Measurements from ENCODE around the gene ME1. TPM values are rescaled to one million over a fixed set of nuclear protein-coding genes. Genes with fewer than 3 reads are reported as not detected.
A peak's percentile ranks its signal among the peaks of the same experiment; 100 is the strongest.

The ME1 gene
- total RNA-seq, 1 experiment from 2014 or later, result 5.3 TPM

- Mint-ChIP-seq H3K27me3 (ENCODE audit: low read depth) (no peaks in the 10 kb centered on the region), H3K4me3 (no peak overlapping the region), H3K9me3 (no peaks in the 10 kb centered on the region), H3K4me1 (no peaks in the 10 kb centered on the region), H3K36me3 (no peaks in the 10 kb centered on the region), H3K27ac (no peak overlapping the region)
- DNase-seq (ENCODE audit: low spot score) (no peak), ATAC-seq (no peak)
- TF ChIP-seq HMGXB4 (CRISPR knock-in tag; IDR thresholded peaks at IDR 0.05) (no peak), PRRX2 (CRISPR knock-in tag; IDR thresholded peaks at IDR 0.05) (no peak), ATF3 (CRISPR knock-in tag; conservative IDR thresholded peaks at IDR 0.05) (no peak), IRF1 (CRISPR knock-in tag; IDR thresholded peaks at IDR 0.05) (no peak), STAT6 (CRISPR knock-in tag; conservative IDR thresholded peaks at IDR 0.05; ENCODE audit: low read depth) (no peak), OVOL2 (CRISPR knock-in tag; IDR thresholded peaks at IDR 0.05; ENCODE audit: borderline replicate concordance) (no peak), ERG (CRISPR knock-in tag; IDR thresholded peaks at IDR 0.05) (no peak), SMAD4 (CRISPR knock-in tag; IDR thresholded peaks at IDR 0.05) (no peak), USF2 (CRISPR knock-in tag; IDR thresholded peaks at IDR 0.05) (no peak), RELA (CRISPR knock-in tag; IDR thresholded peaks at IDR 0.05; ENCODE audit: borderline replicate concordance) (no peak), GABPB1 (CRISPR knock-in tag; IDR thresholded peaks at IDR 0.05) (no peak), ZNF512 (CRISPR knock-in tag; IDR thresholded peaks at IDR 0.05; ENCODE audit: borderline replicate concordance) (no peak)
- POLR2A ChIA-PET, result no interaction called here
- CTCF ChIA-PET, result no interaction called here
Observed at GRCh38 chr6:83226517-83226916, 204.3 kb downstream of the ME1 start.

- no peaks in the 10 kb centered on the region for H3K27me3 Mint-ChIP-seq (ENCODE audit: low read depth)
- ChIA-PET POLR2A (no interaction called here), CTCF (interaction anchor here (1.1 to 5.0 kb wide), 5 partner anchors 12 to 305 kb away, joined by 3 to 47 read pairs (median 3); partner anchors contain the start of genes PRSS35 and UBE3D)
- no peak overlapping the region for H3K4me3 Mint-ChIP-seq
- H3K36me3 Mint-ChIP-seq, result no peaks in the 10 kb centered on the region
- DNase-seq (ENCODE audit: low spot score) (no peak), ATAC-seq (no peak)
- no peaks in the 10 kb centered on the region for H3K9me3 Mint-ChIP-seq
- H3K27ac Mint-ChIP-seq, result no peak overlapping the region
- TF ChIP-seq CTCF (IDR thresholded peaks at IDR 0.05), result peak; percentile 36
- no peak for TF ChIP-seq SOX15 (CRISPR knock-in tag; IDR thresholded peaks at IDR 0.05)
- H3K4me1 Mint-ChIP-seq, result no peaks in the 10 kb centered on the region
Observed at GRCh38 chr6:83221889-83222479, 208.9 kb downstream of the ME1 start.
